Fibroblast of gingiva (primary cell): Measurements from ENCODE around the gene TNS3.
"Not testable (repeated sequence)": the region's sequence is repeated elsewhere in the genome, so short reads cannot be mapped to it uniquely, and the experiment has no call there.

Experiments
- DNase-seq: peaks from one replicate; pipeline ENCODE4 v3.0.0-alpha.2; 2011; ENCODE audit warnings: low read depth

The TNS3 gene

DNA sequence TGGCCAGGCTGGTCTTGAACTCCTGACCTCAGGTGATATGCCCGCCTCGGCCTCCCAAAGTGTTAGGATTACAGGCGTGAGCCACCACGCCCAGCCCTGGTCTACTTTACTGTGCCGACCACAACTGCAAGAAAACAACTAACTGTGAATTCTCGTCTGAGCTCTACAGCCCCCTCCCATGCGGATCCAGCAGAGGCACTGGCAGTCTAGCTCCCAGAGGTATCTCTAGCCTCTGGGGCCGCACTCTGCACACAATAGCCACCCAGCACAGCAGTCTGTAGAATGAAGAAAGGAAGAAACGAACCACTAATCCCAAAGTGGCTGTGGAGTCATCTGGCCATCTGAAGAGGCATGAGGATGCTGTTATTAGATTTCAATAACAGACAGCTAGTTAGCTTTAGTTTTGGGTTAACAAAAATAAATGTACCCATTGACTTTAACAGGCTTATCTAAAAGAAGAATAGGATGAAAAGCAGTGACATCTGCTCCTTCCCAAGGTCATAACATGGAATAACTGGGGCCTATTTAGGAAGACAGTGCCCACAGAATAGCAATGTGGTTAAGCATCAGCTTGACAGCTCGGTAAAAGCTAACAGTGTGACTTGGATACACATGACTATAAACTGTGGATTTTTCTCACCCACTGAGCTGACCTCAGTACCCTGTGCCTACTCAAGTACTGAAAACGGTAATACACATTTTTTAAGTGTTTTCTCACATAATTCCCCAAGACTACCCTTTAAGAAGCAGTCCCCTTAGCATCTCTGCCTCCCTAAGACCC, 131.9 kb downstream of the TNS3 start:
- no peak for DNase-seq

- no peak for DNase-seq
Observed at GRCh38 chr7:47448971-47449370, 132.9 kb downstream of the TNS3 start.

- no peak for DNase-seq
Observed at GRCh38 chr7:47447621-47448349, 134.1 kb downstream of the TNS3 start.

- DNase-seq: no peak
Observed at GRCh38 chr7:47446871-47447466, 134.9 kb downstream of the TNS3 start.

- no peak for DNase-seq
Observed at GRCh38 chr7:47444376-47445098, 137.4 kb downstream of the TNS3 start.

- no peak for DNase-seq
Observed at GRCh38 chr7:47443049-47443448, 138.9 kb downstream of the TNS3 start.

DNA sequence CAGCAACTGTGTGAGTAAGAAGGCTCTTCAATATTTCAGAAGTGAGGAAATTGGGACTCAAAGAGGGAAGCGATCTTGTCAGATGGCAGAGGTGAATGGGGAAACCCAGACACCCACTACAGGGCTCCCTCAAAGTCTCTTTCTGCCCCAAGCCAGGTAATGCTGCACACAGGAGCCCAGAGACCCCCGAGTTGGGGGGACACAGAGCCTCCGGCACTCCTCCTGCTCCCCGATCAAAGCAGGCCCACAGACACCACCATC, 139.4 kb downstream of the TNS3 start:
- no peak for DNase-seq

- peak; percentile 27 for DNase-seq
Observed at GRCh38 chr7:47441796-47442604, 139.9 kb downstream of the TNS3 start.

DNA sequence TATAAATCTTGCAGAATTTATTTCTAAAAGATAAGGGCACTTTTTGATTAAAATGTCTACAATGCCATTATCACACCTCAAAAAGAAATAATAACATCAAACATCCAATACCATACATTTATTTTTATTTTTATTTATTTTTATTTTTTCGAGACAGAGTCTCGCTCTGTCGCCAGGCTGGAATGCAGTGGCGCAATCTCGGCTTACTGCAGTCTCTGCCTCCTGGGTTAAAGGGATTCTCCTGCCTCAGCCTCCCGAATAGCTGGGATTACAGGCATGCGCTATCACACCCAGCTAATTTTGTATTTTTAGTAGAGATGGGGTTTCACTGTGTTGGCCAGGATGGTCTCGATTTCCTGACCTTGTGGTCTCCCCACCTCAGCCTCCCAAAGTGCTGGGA, 140.9 kb downstream of the TNS3 start:
- DNase-seq: not testable (repeated sequence)

DNA sequence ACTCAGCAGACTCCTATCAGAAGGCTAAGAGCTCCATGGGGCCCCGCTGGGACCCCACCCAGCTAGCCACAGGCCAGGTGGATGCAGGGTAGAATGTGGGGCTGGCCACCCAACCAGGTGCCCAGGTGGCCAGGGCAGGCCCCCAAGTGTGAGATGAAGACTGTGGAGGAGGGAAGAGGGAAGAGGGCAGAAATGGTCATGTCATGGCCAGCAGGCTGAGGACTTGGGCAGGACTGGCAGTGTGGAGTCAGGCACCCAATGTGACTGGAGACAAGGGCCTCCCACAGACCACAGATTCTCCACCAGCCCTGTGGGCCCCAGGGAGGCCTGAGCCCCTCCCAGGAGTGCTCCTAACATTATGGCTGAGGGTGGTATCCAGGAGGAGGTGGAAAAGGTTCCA, 141.6 kb downstream of the TNS3 start:
- no peak for DNase-seq

- no peak for DNase-seq
Observed at GRCh38 chr7:47439181-47439667, 142.7 kb downstream of the TNS3 start.

- no peak for DNase-seq
Observed at GRCh38 chr7:47438411-47439029, 143.4 kb downstream of the TNS3 start.

DNA sequence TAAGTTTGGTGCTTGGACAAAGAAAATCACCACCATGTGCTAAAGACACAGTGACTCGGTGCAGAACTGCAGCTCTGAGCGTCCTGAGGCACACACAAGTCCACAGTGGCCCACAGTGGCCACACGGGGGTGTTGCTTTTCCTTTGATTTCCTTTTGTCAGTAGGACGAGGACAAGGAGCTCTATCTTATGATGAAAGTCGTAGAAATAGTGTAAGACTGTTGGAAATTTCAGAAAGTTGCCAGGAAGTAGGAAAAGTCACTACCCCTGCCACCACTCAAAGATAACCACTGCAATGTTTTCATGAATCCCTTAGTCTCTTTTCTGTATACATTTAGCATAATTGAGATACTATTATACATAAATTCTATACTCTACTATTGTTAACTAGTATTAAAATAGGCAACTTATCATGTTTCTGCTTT, 146.0 kb downstream of the TNS3 start:
- peak; percentile 85 for DNase-seq

- DNase-seq: no peak
Observed at GRCh38 chr7:47433564-47433895, 148.4 kb downstream of the TNS3 start.

DNA sequence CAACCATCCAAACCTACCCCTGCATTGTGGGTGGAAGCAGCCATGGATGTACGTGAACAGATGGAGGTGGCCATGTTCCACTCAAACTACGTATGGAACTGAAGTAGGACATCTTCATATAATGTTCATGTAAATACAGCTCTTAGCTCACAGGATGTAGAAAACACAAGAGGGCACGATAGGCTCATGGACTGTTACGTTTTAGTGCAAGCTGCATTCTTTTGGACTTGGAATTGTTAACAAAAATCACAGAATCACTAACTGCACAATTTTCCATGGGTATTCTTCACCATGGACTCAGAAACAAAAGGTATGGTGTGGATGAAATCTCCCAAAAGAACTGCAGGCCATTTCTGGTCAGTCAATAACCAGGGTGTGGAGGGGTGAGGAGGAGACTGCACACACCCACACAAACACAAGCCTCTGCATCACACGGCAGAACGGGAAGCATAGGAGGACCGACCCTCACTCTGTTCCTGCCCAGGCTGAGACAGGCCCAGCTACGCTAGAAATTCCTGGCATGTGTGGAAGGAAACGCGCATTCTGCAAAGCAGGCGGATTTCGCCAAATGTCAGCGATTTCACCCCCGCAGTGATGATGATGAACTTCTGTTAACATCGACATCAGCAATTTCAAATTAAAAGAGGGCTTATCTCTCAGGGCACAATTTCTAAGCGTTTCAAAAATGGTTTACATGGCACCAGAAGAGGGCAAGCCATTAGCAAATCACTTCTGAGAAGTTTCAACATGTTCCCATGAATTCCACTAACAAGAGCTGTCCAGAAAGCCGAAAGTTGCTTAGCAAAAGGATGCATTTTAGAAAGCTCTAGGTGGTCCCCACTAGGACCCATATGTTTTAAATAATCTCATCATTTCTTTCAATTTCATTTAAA, 149.0 kb downstream of the TNS3 start:
- DNase-seq: no peak

DNA sequence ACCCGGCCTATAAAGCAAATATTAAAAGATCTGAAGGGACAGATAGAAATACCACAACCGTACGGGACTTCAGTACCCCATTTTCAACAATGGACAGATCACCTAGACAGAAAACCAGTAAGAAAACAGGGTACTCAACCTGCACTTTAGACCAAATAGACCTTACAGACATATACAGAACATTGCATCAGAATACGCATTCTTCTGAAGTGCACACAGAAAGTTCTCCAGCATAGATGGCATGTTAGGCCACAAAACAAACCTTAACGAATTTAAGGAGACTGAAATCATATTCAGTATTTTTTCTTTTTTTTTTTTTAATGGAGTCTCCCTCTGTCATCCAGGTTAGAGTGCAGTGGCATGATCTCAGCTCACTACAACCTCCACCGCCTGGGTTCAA, 151.5 kb downstream of the TNS3 start:
- no peak for DNase-seq

DNA sequence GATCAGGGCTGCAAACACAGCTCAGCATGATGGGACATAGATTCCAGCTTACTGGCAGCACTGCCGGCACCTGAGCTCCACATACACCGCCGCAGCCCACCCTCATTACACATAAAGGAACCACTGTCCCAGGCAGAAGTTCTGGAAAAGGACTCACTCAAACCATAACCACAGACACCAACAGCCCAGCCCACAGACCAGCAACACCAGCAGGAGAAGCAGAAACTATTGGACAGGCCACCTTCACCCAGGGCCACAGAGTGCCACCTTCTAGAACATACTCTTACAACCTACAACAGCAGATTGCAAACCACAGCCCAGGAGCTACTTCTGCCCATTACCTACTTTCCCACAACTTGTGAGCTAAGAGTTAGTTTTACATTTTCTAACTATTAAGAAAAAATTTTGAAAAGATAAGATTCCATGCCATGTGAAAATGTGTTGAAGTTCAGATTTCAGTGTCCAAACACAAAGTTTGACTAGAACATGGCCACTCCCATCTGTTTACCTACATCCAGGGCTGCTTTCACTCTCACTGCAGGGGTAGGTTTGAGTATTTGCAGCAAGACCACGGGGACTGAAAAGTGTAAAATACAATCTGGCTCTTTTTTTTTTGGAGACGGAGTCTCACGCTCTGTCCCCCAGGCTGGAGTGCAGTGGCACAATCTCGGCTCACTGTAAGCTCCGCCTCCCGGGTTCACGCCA, 153.0 kb downstream of the TNS3 start:
- no peak for DNase-seq

GRCh38 chr7:47428052-47428767, 153.7 kb downstream of the TNS3 start:
- DNase-seq: no peak

DNA sequence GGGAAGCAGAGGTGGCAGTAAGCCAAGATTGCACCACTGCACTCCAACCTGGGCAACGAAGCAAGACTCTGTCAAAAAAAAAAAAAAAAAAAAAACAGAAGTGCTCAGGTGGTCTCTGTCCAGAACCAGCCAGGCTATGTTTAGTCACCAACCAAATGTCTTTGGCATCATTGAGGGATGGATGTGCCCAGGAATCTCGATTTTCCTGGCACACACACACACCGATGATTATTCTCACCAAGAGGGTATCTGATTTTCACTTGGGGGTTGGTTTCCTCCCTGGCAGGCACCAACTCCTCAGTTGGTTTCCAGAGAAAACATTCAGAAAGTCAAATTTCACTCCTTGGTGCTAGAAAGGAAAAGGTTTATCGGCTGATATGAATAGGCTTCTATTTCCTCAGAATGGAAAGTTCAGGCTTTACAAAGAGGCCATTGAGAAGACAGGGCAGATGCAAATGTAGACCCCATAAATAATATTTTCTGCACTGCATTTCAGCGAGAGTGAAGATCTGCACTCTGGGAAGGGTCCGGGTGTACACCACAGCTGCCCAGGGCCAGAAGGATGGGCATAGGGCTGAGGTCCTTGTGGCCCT, 154.8 kb downstream of the TNS3 start:
- DNase-seq: no peak
